Activated naive CD8-positive, alpha-beta T cell treated with anti-CD3 and anti-CD28 coated beads, Interleukin-2, amount 50 U/mL, for 24 hours (primary cell): ENCODE results near the gene SKOR1.

Experiments used
- ATAC-seq: fragments of 150-1000 bp; cut with Tn5 transposase; one replicate; pipeline ENCODE4 v1.10.0; 2021
- DNase-seq: peaks from one replicate; pipeline ENCODE4 v3.0.0; 2021
- H3K27ac Mint-ChIP-seq: one replicate; pipeline ENCODE4 v1.8.0; 2021; ENCODE audit warnings: mild to moderate bottlenecking, mixed read lengths
- H3K27me3 Mint-ChIP-seq: one replicate; pipeline ENCODE4 v1.8.0; 2021; ENCODE audit warnings: mixed read lengths
- H3K36me3 Mint-ChIP-seq: one replicate; pipeline ENCODE4 v1.8.0; 2021; ENCODE audit warnings: low read depth, mixed read lengths
- H3K4me1 Mint-ChIP-seq: one replicate; pipeline ENCODE4 v1.8.0; 2021; ENCODE audit warnings: mixed read lengths
- H3K4me3 Mint-ChIP-seq: one replicate; pipeline ENCODE4 v1.8.0; 2021; ENCODE audit warnings: mild to moderate bottlenecking, moderate library complexity, mixed read lengths
- H3K9me3 Mint-ChIP-seq: one replicate; pipeline ENCODE4 v1.8.0; 2021; ENCODE audit warnings: mixed read lengths

SKOR1 gene

GRCh38 chr15:67859331-67859946, 34.1 kb downstream of the SKOR1 start:
- H3K27ac Mint-ChIP-seq: no peak overlapping the region
- no peak for ATAC-seq
- H3K4me1 Mint-ChIP-seq: peaks cover 14% of the 10 kb centered on the region
- H3K4me3 Mint-ChIP-seq: no peak overlapping the region
- H3K9me3 Mint-ChIP-seq: no peaks in the 10 kb centered on the region
- H3K27me3 Mint-ChIP-seq: peaks cover 10% of the 10 kb centered on the region
- DNase-seq: no peak
- H3K36me3 Mint-ChIP-seq: no peaks in the 10 kb centered on the region

- Mint-ChIP-seq H3K4me3 (no peak overlapping the region), H3K4me1 (peaks cover 4% of the 10 kb centered on the region), H3K27me3 (peaks cover 12% of the 10 kb centered on the region), H3K36me3 (no peaks in the 10 kb centered on the region), H3K27ac (no peak overlapping the region), H3K9me3 (no peaks in the 10 kb centered on the region)
- ATAC-seq: no peak
- no peak for DNase-seq
Measured at GRCh38 chr15:67861983-67862382, 36.7 kb downstream of the SKOR1 start.

- Mint-ChIP-seq H3K27ac (peak overlapping the region; percentile 43), H3K36me3 (no peaks in the 10 kb centered on the region), H3K27me3 (peaks cover 12% of the 10 kb centered on the region), H3K4me1 (peaks cover 4% of the 10 kb centered on the region), H3K9me3 (no peaks in the 10 kb centered on the region), H3K4me3 (peak overlapping the region; percentile 54)
- DNase-seq: no peak
- ATAC-seq: no peak
Measured at GRCh38 chr15:67862750-67863441, 37.6 kb downstream of the SKOR1 start.

GRCh38 chr15:67863442-67863987, 38.2 kb downstream of the SKOR1 start:
- no peaks in the 10 kb centered on the region for H3K9me3 Mint-ChIP-seq
- H3K27me3 Mint-ChIP-seq: peaks cover 12% of the 10 kb centered on the region
- ATAC-seq: peak; percentile 99
- peak overlapping the region; percentile 54 for H3K4me3 Mint-ChIP-seq
- peak overlapping the region; percentile 43 for H3K27ac Mint-ChIP-seq
- H3K4me1 Mint-ChIP-seq: peaks cover 4% of the 10 kb centered on the region
- peak; percentile 78 for DNase-seq
- H3K36me3 Mint-ChIP-seq: no peaks in the 10 kb centered on the region

GRCh38 chr15:67865331-67865730, 40.0 kb downstream of the SKOR1 start:
- H3K36me3 Mint-ChIP-seq: no peaks in the 10 kb centered on the region
- no peak for DNase-seq
- H3K9me3 Mint-ChIP-seq: no peaks in the 10 kb centered on the region
- no peak overlapping the region for H3K4me3 Mint-ChIP-seq
- no peak for ATAC-seq
- H3K27me3 Mint-ChIP-seq: peaks cover 12% of the 10 kb centered on the region
- no peak overlapping the region for H3K27ac Mint-ChIP-seq
- H3K4me1 Mint-ChIP-seq: peaks cover 10% of the 10 kb centered on the region

- Mint-ChIP-seq H3K4me1 (peaks cover 10% of the 10 kb centered on the region), H3K27ac (no peak overlapping the region), H3K4me3 (no peak overlapping the region), H3K27me3 (peaks cover 13% of the 10 kb centered on the region), H3K9me3 (no peaks in the 10 kb centered on the region), H3K36me3 (no peaks in the 10 kb centered on the region)
- ATAC-seq: no peak
- DNase-seq: no peak
Measured at GRCh38 chr15:67865766-67866165, 40.5 kb downstream of the SKOR1 start.

- no peak for DNase-seq
- Mint-ChIP-seq H3K27me3 (peaks cover 17% of the 10 kb centered on the region), H3K4me3 (no peak overlapping the region), H3K27ac (no peak overlapping the region), H3K4me1 (peaks cover 5% of the 10 kb centered on the region), H3K9me3 (peaks cover 20% of the 10 kb centered on the region), H3K36me3 (no peaks in the 10 kb centered on the region)
- no peak for ATAC-seq
Measured at GRCh38 chr15:67869701-67870100, 44.4 kb downstream of the SKOR1 start.

GRCh38 chr15:67870868-67871408, 45.6 kb downstream of the SKOR1 start:
- H3K4me1 Mint-ChIP-seq: peaks cover 5% of the 10 kb centered on the region
- peaks cover 17% of the 10 kb centered on the region for H3K27me3 Mint-ChIP-seq
- H3K36me3 Mint-ChIP-seq: no peaks in the 10 kb centered on the region
- no peak overlapping the region for H3K4me3 Mint-ChIP-seq
- H3K9me3 Mint-ChIP-seq: peaks cover 20% of the 10 kb centered on the region
- DNase-seq (no peak), ATAC-seq (no peak)
- no peak overlapping the region for H3K27ac Mint-ChIP-seq

- H3K4me3 Mint-ChIP-seq: no peak overlapping the region
- H3K9me3 Mint-ChIP-seq: peaks cover 20% of the 10 kb centered on the region
- peaks cover 5% of the 10 kb centered on the region for H3K4me1 Mint-ChIP-seq
- H3K27ac Mint-ChIP-seq: no peak overlapping the region
- peaks cover 20% of the 10 kb centered on the region for H3K27me3 Mint-ChIP-seq
- H3K36me3 Mint-ChIP-seq: no peaks in the 10 kb centered on the region
- no peak for DNase-seq
- ATAC-seq: no peak
Measured at GRCh38 chr15:67873777-67874176, 48.5 kb downstream of the SKOR1 start.

- Mint-ChIP-seq H3K36me3 (no peaks in the 10 kb centered on the region), H3K4me1 (peaks cover 10% of the 10 kb centered on the region), H3K27me3 (peaks cover 14% of the 10 kb centered on the region), H3K4me3 (no peak overlapping the region), H3K9me3 (peaks cover 6% of the 10 kb centered on the region), H3K27ac (no peak overlapping the region)
- ATAC-seq (no peak), DNase-seq (no peak)
Measured at GRCh38 chr15:67878712-67879206, 53.5 kb downstream of the SKOR1 start.

- Mint-ChIP-seq H3K9me3 (no peaks in the 10 kb centered on the region), H3K27me3 (peaks cover 8% of the 10 kb centered on the region), H3K36me3 (no peaks in the 10 kb centered on the region), H3K4me1 (peaks cover 10% of the 10 kb centered on the region), H3K4me3 (no peak overlapping the region), H3K27ac (no peak overlapping the region)
- ATAC-seq (no peak), DNase-seq (no peak)
Measured at GRCh38 chr15:67879440-67880129, 54.3 kb downstream of the SKOR1 start.

GRCh38 chr15:67880651-67881182, 55.4 kb downstream of the SKOR1 start:
- no peak for DNase-seq
- peaks cover 18% of the 10 kb centered on the region for H3K27me3 Mint-ChIP-seq

GRCh38 chr15:67882487-67883233, 57.4 kb downstream of the SKOR1 start:
- no peak overlapping the region for H3K27ac Mint-ChIP-seq
- peaks cover 18% of the 10 kb centered on the region for H3K4me1 Mint-ChIP-seq
- ATAC-seq: no peak
- H3K36me3 Mint-ChIP-seq: no peaks in the 10 kb centered on the region
- no peak for DNase-seq
- H3K27me3 Mint-ChIP-seq: peaks cover 21% of the 10 kb centered on the region
- H3K9me3 Mint-ChIP-seq: no peaks in the 10 kb centered on the region
- no peak overlapping the region for H3K4me3 Mint-ChIP-seq

More at GRCh38 chr15:67880651-67881182, 55.4 kb downstream of the SKOR1 start:
- H3K9me3 Mint-ChIP-seq: no peaks in the 10 kb centered on the region
- H3K4me1 Mint-ChIP-seq: peaks cover 18% of the 10 kb centered on the region
- H3K27ac Mint-ChIP-seq: no peak overlapping the region
- H3K36me3 Mint-ChIP-seq: no peaks in the 10 kb centered on the region
- ATAC-seq: no peak
- H3K4me3 Mint-ChIP-seq: no peak overlapping the region
